HPDE6-E6E7 (cell line): ENCODE data around the gene EVPLL.
"Not testable (repeated sequence)": the region's sequence is repeated elsewhere in the genome, so short reads cannot be mapped to it uniquely, and the experiment has no call there.

Source experiments
- DNase-seq: peaks from one replicate; pipeline ENCODE4 v3.0.0; 2011; ENCODE audit warnings: missing footprints; ENCODE audit errors: extremely low spot score

EVPLL gene

GRCh38 chr17:18379246-18380146, 1.9 kb downstream of the EVPLL start:
- no peak for DNase-seq

GRCh38 chr17:18380471-18381157, 3.0 kb downstream of the EVPLL start:
- no peak for DNase-seq

GRCh38 chr17:18381158-18381952, 3.8 kb downstream of the EVPLL start:
- DNase-seq = no peak

- DNase-seq = no peak
Observed at GRCh38 chr17:18381953-18382245, 4.3 kb downstream of the EVPLL start.

GRCh38 chr17:18382441-18383078, 5.0 kb downstream of the EVPLL start:
- DNase-seq = no peak

GRCh38 chr17:18383079-18383481, 5.5 kb downstream of the EVPLL start:
- not testable (repeated sequence) for DNase-seq

GRCh38 chr17:18384271-18384670, 6.7 kb downstream of the EVPLL start:
- not testable (repeated sequence) for DNase-seq

- not testable (repeated sequence) for DNase-seq
Observed at GRCh38 chr17:18387583-18387982, 10.0 kb downstream of the EVPLL start.

- DNase-seq = not testable (repeated sequence)
Observed at GRCh38 chr17:18388266-18388665, 10.7 kb downstream of the EVPLL start.

- DNase-seq = not testable (repeated sequence)
Observed at GRCh38 chr17:18388728-18389127, 11.2 kb downstream of the EVPLL start.

- not testable (repeated sequence) for DNase-seq
Observed at GRCh38 chr17:18401872-18402590, 24.5 kb downstream of the EVPLL start.

- DNase-seq = not testable (repeated sequence)
Observed at GRCh38 chr17:18403166-18403565, 25.6 kb downstream of the EVPLL start.

- DNase-seq = not testable (repeated sequence)
Observed at GRCh38 chr17:18403604-18404003, 26.0 kb downstream of the EVPLL start.

- not testable (repeated sequence) for DNase-seq
Observed at GRCh38 chr17:18408906-18409305, 31.3 kb downstream of the EVPLL start.

- peak; percentile 4 for DNase-seq
Observed at GRCh38 chr17:18409321-18409720, 31.7 kb downstream of the EVPLL start.

- DNase-seq = not testable (repeated sequence)
Observed at GRCh38 chr17:18410736-18411135, 33.2 kb downstream of the EVPLL start.

- DNase-seq = not testable (repeated sequence)
Observed at GRCh38 chr17:18411377-18411864, 33.8 kb downstream of the EVPLL start.

- DNase-seq = not testable (repeated sequence)
Observed at GRCh38 chr17:18412001-18412538, 34.5 kb downstream of the EVPLL start.

- not testable (repeated sequence) for DNase-seq
Observed at GRCh38 chr17:18421521-18421920, 43.9 kb downstream of the EVPLL start.

- not testable (repeated sequence) for DNase-seq
Observed at GRCh38 chr17:18422464-18422863, 44.9 kb downstream of the EVPLL start.
